Common myeloid progenitor, CD34-positive (primary cell): ENCODE results near the gene PDE8A.
"Not testable (repeated sequence)": the region's sequence is repeated elsewhere in the genome, so short reads cannot be mapped to it uniquely, and the experiment has no call there.

Experiments
- CTCF ChIA-PET: fragments of 350-600 bp; sonication (Branson Sonifier 250); formaldehyde crosslinking; loops from one replicate; lab custom pipeline; 2021; ENCODE audit warnings: antibody characterized with exemption; lab: Charles Lee
- POLR2A ChIA-PET: fragments of 350-600 bp; sonication (Branson Sonifier 250); formaldehyde crosslinking; loops from one replicate; lab custom pipeline; 2021; ENCODE audit warnings: antibody characterized with exemption; lab: Charles Lee
- DNase-seq, 3 donors: peaks; one replicate each; pipeline versions ENCODE4 v3.0.0 to v3.0.0-alpha.2; 2013
- H3K27ac ChIP-seq, 2 experiments: 1 replicate in 1 of 2; 2 replicates in 1 of 2; pipeline ENCODE4 v1.7.0; 2013; ENCODE audit warnings: inconsistent platforms in 2 of 2, low read length in 2 of 2, mild to moderate bottlenecking in 2 of 2, low read depth in 1 of 2, moderate library complexity in 1 of 2; ENCODE audit not compliant: severe bottlenecking in 2 of 2, insufficient read depth in 1 of 2, poor library complexity in 1 of 2
- H3K27me3 ChIP-seq, 5 experiments: replicated peaks in 2 of 5; 1 replicate in 3 of 5; 2 replicates in 2 of 5; pipeline versions ENCODE4 v1.6.1 to v1.7.0; 2013; ENCODE audit warnings: low read length in 4 of 5, mild to moderate bottlenecking in 2 of 5, moderate library complexity in 2 of 5, inconsistent platforms in 1 of 5; ENCODE audit not compliant: insufficient read depth in 5 of 5, control insufficient read depth in 4 of 5
- H3K36me3 ChIP-seq, 4 experiments: 1 replicate in 2 of 4; 2 replicates in 2 of 4; pipeline versions ENCODE4 v1.6.1 to v1.7.0; 2013; ENCODE audit warnings: low read length in 3 of 4, control low read depth in 1 of 4, mild to moderate bottlenecking in 1 of 4; ENCODE audit not compliant: control insufficient read depth in 4 of 4, insufficient read depth in 4 of 4
- H3K4me1 ChIP-seq, 4 experiments: 1 replicate in 3 of 4; 2 replicates in 1 of 4; pipeline versions ENCODE4 v1.6.1 to v1.7.1; 2013; ENCODE audit warnings: low read length in 3 of 4, mild to moderate bottlenecking in 3 of 4, control low read depth in 1 of 4, inconsistent platforms in 1 of 4, moderate library complexity in 1 of 4; ENCODE audit not compliant: control insufficient read depth in 4 of 4, insufficient read depth in 4 of 4; ENCODE audit errors: control extremely low read depth in 1 of 4
- H3K4me3 ChIP-seq, 7 experiments: 1 replicate in 4 of 7; 2 replicates in 3 of 7; pipeline versions ENCODE4 v1.5.1 to v1.7.0; 2013; ENCODE audit warnings: mild to moderate bottlenecking in 7 of 7, low read length in 6 of 7, moderate library complexity in 6 of 7, inconsistent platforms in 2 of 7, low read depth in 2 of 7, control low read depth in 1 of 7; ENCODE audit not compliant: insufficient read depth in 4 of 7, control insufficient read depth in 1 of 7; ENCODE audit errors: extremely low read depth in 1 of 7
- H3K9me3 ChIP-seq, 5 experiments: 1 replicate in 4 of 5; 2 replicates in 1 of 5; pipeline versions ENCODE4 v1.6.1 to v1.7.1; 2013; ENCODE audit warnings: low read length in 4 of 5, mild to moderate bottlenecking in 2 of 5, inconsistent platforms in 1 of 5, low read depth in 1 of 5, moderate library complexity in 1 of 5; ENCODE audit not compliant: control insufficient read depth in 4 of 5, insufficient read depth in 2 of 5; ENCODE audit errors: control extremely low read depth in 1 of 5
- WGBS: methylation state at CpG from one replicate; pipeline ENCODE4 v1.1.5; 2013; ENCODE audit not compliant: insufficient coverage; 5-methylcytosine and 5-hydroxymethylcytosine counted together

PDE8A gene

GRCh38 chr15:85008474-85009260, 27.0 kb downstream of the PDE8A start:
- H3K36me3 ChIP-seq: no peaks in the 10 kb centered on the region
- WGBS: 93% methylated on average over 4 of the region's 5 CpGs
- no peaks in the 10 kb centered on the region for H3K9me3 ChIP-seq
- CTCF ChIA-PET: interaction anchor here (0.9 to 2.3 kb wide), 3 partner anchors 9 to 55 kb away, joined by 3 to 7 read pairs (median 5); no protein-coding TSS in a partner anchor
- H3K4me1 ChIP-seq: peaks cover 14 to 51% (median 21%) of the 10 kb centered on the region in 4 experiments
- POLR2A ChIA-PET: no interaction called here
- no peaks in the 10 kb centered on the region for H3K27me3 ChIP-seq
- peak overlapping the region in 1 of 2 experiments; percentile 36 for H3K27ac ChIP-seq
- DNase-seq: peak in 1 of 3 donors; percentile 21
- no peak overlapping the region for H3K4me3 ChIP-seq

- DNase-seq: no peak
- H3K36me3 ChIP-seq: no peaks in the 10 kb centered on the region
- no peak overlapping the region for H3K27ac ChIP-seq
- no peaks in the 10 kb centered on the region for H3K9me3 ChIP-seq
- 100% methylated on average over 1 of the region's 2 CpGs for WGBS
- peaks cover 14 to 43% (median 17%) of the 10 kb centered on the region in 4 experiments for H3K4me1 ChIP-seq
- H3K27me3 ChIP-seq: no peaks in the 10 kb centered on the region
- ChIA-PET CTCF (interaction anchor here (0.8 to 1.8 kb wide), 4 partner anchors 16 to 62 kb away, joined by 3 to 6 read pairs (median 3); no protein-coding TSS in a partner anchor), POLR2A (no interaction called here)
- H3K4me3 ChIP-seq: no peak overlapping the region
Observed at GRCh38 chr15:85009435-85009834, 27.8 kb downstream of the PDE8A start.

- Histone ChIP-seq H3K27ac (no peak overlapping the region), H3K36me3 (no peaks in the 10 kb centered on the region), H3K27me3 (no peaks in the 10 kb centered on the region), H3K4me1 (peaks cover 14 to 39% (median 17%) of the 10 kb centered on the region in 4 experiments), H3K9me3 (no peaks in the 10 kb centered on the region), H3K4me3 (no peak overlapping the region)
- no peak for DNase-seq
- CTCF ChIA-PET: interaction anchor here (0.8 to 2.0 kb wide), 6 partner anchors 17 to 356 kb away, joined by 3 to 6 read pairs (median 3); partner anchors contain the start of gene WDR73
- POLR2A ChIA-PET: no interaction called here
Observed at GRCh38 chr15:85010071-85010385, 28.4 kb downstream of the PDE8A start.

- peak; percentile 28 to 66 (median 38) for DNase-seq
- WGBS: no CpG with 5 or more reads among the region's 3 CpGs
- Histone ChIP-seq H3K36me3 (no peaks in the 10 kb centered on the region), H3K4me3 (no peak overlapping the region), H3K9me3 (no peaks in the 10 kb centered on the region), H3K4me1 (peaks cover 15 to 35% (median 17%) of the 10 kb centered on the region in 4 experiments), H3K27ac (no peak overlapping the region), H3K27me3 (no peaks in the 10 kb centered on the region)
- CTCF ChIA-PET: interaction anchor here (0.7 to 2.0 kb wide), 8 partner anchors 17 to 356 kb away, joined by 3 to 6 read pairs (median 3); partner anchors contain the start of gene WDR73
- POLR2A ChIA-PET: no interaction called here
Observed at GRCh38 chr15:85010386-85011159, 28.9 kb downstream of the PDE8A start.

GRCh38 chr15:85011160-85011571, 29.5 kb downstream of the PDE8A start:
- peak in 1 of 3 donors; percentile 43 for DNase-seq
- no CpG with 5 or more reads among the region's 3 CpGs for WGBS
- H3K4me3 ChIP-seq: no peak overlapping the region
- H3K27me3 ChIP-seq: no peaks in the 10 kb centered on the region
- ChIA-PET POLR2A (no interaction called here), CTCF (interaction anchor here (0.7 to 2.0 kb wide), 4 partner anchors 18 to 56 kb away, joined by 3 to 6 read pairs (median 4); no protein-coding TSS in a partner anchor)
- peaks cover 16 to 31% (median 17%) of the 10 kb centered on the region in 4 experiments for H3K4me1 ChIP-seq
- no peaks in the 10 kb centered on the region for H3K36me3 ChIP-seq
- no peaks in the 10 kb centered on the region for H3K9me3 ChIP-seq
- no peak overlapping the region for H3K27ac ChIP-seq

DNA sequence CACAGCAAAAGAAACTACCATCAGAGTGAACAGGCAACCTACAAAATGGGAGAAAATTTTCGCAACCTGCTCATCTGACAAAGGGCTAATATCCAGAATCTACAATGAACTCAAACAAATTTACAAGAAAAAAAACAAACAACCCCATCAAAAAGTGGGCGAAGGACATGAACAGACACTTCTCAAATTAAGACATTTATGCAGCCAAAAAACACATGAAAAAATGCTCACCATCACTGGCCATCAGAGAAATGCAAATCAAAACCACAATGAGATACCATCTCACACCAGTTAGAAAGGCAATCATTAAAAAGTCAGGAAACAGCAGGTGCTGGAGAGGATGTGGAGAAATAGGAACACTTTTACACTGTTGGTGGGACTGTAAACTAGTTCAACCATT, 30.1 kb downstream of the PDE8A start:
- DNase-seq, H3K4me3 ChIP-seq, H3K9me3 ChIP-seq, H3K27me3 ChIP-seq, H3K36me3 ChIP-seq, POLR2A ChIA-PET, H3K27ac ChIP-seq: not testable (repeated sequence)
- WGBS: no CpG with 5 or more reads among the region's 2 CpGs
- CTCF ChIA-PET: interaction anchor here (2.0 kb wide), 1 partner anchor 20 kb away, joined by 5 read pairs; no protein-coding TSS in a partner anchor
- peaks cover 16 to 31% (median 17%) of the 10 kb centered on the region in 4 experiments for H3K4me1 ChIP-seq
